AML-193 (cell line): ENCODE results near the gene KRTAP9-4.
"Not testable (repeated sequence)": the region's sequence is repeated elsewhere in the genome, so short reads cannot be mapped to it uniquely, and the experiment has no call there.

Experiments
- DNase-seq, 2 experiments: peaks; one replicate each; lab custom pipeline; 2025; lab: John Stamatoyannopoulos, UW

Gene KRTAP9-4

GRCh38 chr17:41265078-41265477 is 15.6 kb downstream of the KRTAP9-4 start, which contains the start of gene KRTAP9-6:
KRTAP9-6 (plus strand) TSS chr17:41265378; CDS start chr17:41265378, 0 bp downstream.
- no peak for DNase-seq

- no peak for DNase-seq
Measured at GRCh38 chr17:41267711-41268110, 18.2 kb downstream of the KRTAP9-4 start.

DNA sequence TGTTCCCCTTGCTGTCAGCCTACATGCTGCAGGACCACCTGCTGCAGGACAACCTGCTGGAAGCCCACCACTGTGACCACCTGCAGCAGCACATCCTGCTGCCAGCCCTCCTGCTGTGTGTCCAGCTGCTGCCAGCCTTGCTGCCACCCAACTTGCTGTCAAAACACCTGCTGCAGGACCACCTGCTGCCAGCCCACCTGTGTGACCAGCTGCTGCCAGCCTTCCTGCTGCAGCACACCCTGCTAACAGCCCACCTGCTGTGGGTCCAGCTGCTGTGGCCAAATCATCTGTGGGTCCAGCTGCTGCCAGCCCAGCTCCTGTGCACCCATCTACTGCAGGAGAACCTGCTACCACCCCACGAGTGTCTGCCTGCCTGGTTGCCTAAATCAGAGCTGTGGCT is 21.8 kb downstream of the KRTAP9-4 start:
- DNase-seq, result not testable (repeated sequence)

DNA sequence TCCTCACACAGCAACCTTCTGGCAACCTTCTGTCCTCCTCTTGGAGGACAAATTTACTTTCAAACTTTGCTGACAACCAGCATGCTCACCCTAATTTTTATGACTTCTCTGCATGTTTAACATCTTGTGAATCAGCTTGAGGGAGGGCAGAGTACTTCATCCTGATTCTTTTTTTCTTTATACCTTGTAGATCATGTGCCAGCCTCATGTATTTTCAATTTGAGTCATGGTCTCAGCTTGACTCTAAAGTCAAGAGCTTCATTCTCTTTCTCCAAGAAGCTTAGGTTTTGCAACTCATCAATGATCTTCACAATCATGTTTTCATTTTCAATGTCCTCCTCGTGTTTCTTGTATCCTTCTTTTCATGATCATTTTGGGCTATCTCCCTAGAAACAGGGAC is 22.4 kb downstream of the KRTAP9-4 start:
- no peak for DNase-seq

DNA sequence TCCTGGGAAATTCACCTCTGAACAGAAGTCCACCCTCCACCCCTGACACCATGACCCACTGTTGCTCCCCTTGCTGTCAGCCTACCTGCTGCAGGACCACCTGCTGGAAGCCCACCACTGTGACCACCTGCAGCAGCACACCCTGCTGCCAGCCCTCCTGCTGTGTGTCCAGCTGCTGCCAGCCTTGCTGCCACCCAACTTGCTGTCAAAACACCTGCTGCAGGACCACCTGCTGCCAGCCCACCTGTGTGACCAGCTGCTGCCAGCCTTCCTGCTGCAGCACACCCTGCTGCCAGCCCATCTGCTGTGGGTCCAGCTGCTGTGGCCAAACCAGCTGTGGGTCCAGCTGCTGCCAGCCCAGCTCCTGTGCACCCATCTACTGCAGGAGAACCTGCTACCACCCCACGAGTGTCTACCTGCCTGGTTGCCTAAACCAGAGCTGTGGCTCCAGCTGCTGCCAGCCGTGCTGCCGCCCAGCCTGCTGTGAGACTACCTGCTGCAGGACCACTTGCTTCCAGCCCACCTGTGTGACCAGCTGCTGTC is 26.2 kb downstream of the KRTAP9-4 start, which contains the start of gene KRTAP9-7:
Gene KRTAP9-7 (plus strand): TSS at position 51 of the 543 bp plus-strand sequence. CDS start 0 bp downstream, at position 51.
- not testable (repeated sequence) for DNase-seq

DNA sequence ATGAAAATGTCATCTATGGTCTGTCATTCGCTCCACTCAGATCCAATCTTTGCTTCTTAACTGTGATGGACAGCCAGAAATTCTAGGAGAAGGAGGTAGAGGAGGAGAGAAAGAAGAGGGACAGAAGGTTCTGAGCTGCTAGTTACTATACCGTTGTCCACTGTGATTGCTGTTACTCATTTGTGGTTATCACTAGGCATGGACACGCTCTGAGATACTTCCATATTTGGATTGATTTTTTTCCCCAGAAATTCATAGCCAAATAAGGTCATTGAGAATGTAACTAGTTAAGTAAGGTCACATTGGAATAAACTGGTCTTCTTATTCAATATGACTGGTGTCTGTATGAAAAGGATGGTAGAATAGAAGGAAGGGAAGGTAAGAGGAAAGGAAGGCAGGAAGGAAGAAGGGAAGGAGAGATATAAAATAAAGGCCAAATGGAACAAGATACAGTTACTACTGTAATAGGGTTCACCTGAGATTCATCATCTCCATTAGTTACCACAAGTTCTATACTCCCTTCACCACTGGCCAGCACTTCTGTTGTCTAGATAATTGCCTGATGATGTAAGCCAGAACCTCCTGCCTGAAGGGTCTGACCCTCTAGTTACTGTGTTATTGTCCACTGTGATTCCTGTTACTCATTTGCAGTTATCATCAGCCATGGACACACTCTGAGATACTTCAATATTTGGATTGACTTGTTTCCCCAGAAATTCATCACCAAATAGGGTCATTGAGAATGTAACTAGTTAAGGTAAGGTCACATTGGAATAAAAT is 28.9 kb downstream of the KRTAP9-4 start:
- DNase-seq, result no peak

- DNase-seq, result no peak
Measured at GRCh38 chr17:41284043-41284442, 34.6 kb downstream of the KRTAP9-4 start.

DNA sequence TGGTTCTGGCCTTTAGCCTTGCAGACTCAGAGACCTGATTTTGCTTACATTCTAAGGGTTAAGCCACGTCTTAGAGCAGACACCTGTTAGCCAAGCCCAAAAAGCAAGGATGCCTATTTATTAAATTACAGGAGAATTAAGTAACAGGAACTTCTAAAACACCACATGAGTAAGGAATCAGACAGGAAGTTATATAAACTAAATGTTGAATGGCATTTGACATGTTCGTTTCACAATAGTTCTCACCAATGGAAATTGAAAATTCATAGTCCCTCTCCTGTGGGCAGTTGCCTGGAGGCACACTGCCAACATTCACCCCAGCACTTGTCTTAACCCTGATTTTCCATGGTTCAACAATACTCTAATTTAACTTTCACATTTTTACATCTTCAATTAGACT is 35.1 kb downstream of the KRTAP9-4 start:
- DNase-seq, result peak; percentile 96

- DNase-seq, result no peak
Measured at GRCh38 chr17:41287050-41287449, 37.6 kb downstream of the KRTAP9-4 start.

- DNase-seq, result no peak
Measured at GRCh38 chr17:41294016-41294415, 44.5 kb downstream of the KRTAP9-4 start.

- no peak for DNase-seq
Measured at GRCh38 chr17:41296846-41297245, 47.4 kb downstream of the KRTAP9-4 start.

GRCh38 chr17:41298458-41299135 is 49.1 kb downstream of the KRTAP9-4 start:
- no peak for DNase-seq
